HepG2 (cell line): ENCODE measurements around the gene CTBP1. TPM values are rescaled to one million over a fixed set of nuclear protein-coding genes. Genes with fewer than 3 reads are reported as not detected.

Experiments
- AGO1 ChIP-seq: fragments of 200-400 bp; formaldehyde crosslinking; IDR thresholded peaks from 2 replicates; pipeline ENCODE4 v1.6.1; 2017; ENCODE audit warnings: mild to moderate bottlenecking, low read depth, low read length, moderate library complexity; ENCODE audit not compliant: poor library complexity, severe bottlenecking
- CC2D1A ChIP-seq: sonication (generic); formaldehyde crosslinking; IDR thresholded peaks from 2 replicates; pipeline ENCODE4 v1.8.1; 2023; ENCODE audit warnings: mild to moderate bottlenecking, missing genetic modification reagents
- EHMT2 ChIP-seq: fragments of 200-600 bp; sonication (generic); IDR thresholded peaks from 2 replicates; pipeline ENCODE4 v1.7.0; 2017; ENCODE audit warnings: antibody characterized with exemption, low read depth, low read length, borderline replicate concordance
- HBP1 ChIP-seq: IDR thresholded peaks from 2 replicates; pipeline ENCODE4 v1.6.1; 2016; ENCODE audit warnings: low read depth, control low read depth
- MBD4 ChIP-seq: IDR thresholded peaks from 2 replicates; pipeline ENCODE4 v1.6.1; 2012; ENCODE audit warnings: low read length, inconsistent platforms, borderline replicate concordance
- PHF8 ChIP-seq: sonication (generic); formaldehyde crosslinking; IDR thresholded peaks from 2 replicates; pipeline ENCODE4 v1.5.0; 2020; ENCODE audit warnings: missing genetic modification reagents
- SAP130 ChIP-seq: IDR thresholded peaks from 2 replicates; pipeline ENCODE4 v1.6.1; 2016; ENCODE audit warnings: low read depth
- SKI ChIP-seq: fragments of 450-650 bp; IDR thresholded peaks from one replicate; pipeline ENCODE4 v1.6.1; 2018; ENCODE audit warnings: mild to moderate bottlenecking; ENCODE audit not compliant: partially characterized antibody
- TBP ChIP-seq: sonication (generic); formaldehyde crosslinking; IDR thresholded peaks from 2 replicates; pipeline ENCODE4 v1.5.0; 2020; ENCODE audit warnings: missing genetic modification reagents
- ZBTB14 ChIP-seq: sonication (generic); formaldehyde crosslinking; IDR thresholded peaks from 2 replicates; pipeline ENCODE4 v1.4.0; 2020; ENCODE audit warnings: missing genetic modification reagents
- ZBTB34 ChIP-seq: sonication (generic); formaldehyde crosslinking; IDR thresholded peaks from 2 replicates; pipeline ENCODE4 v1.8.0; 2022; ENCODE audit warnings: mild to moderate bottlenecking, missing genetic modification reagents
- ZMYM2 ChIP-seq: sonication (generic); formaldehyde crosslinking; IDR thresholded peaks from 2 replicates; pipeline ENCODE4 v1.8.0; 2022; ENCODE audit warnings: mild to moderate bottlenecking, missing genetic modification reagents
- ZNF124 ChIP-seq: sonication (generic); formaldehyde crosslinking; IDR thresholded peaks from 2 replicates; pipeline ENCODE4 v1.4.0; 2020; ENCODE audit warnings: missing genetic modification reagents
- ZNF138 ChIP-seq: sonication (generic); formaldehyde crosslinking; IDR thresholded peaks from 2 replicates; pipeline ENCODE4 v1.5.0; 2020; ENCODE audit warnings: mild to moderate bottlenecking, low read depth, missing genetic modification reagents
- ZNF549 ChIP-seq: sonication (generic); formaldehyde crosslinking; IDR thresholded peaks from 2 replicates; pipeline ENCODE4 v1.5.0; 2020; ENCODE audit warnings: missing genetic modification reagents
- ZNF776 ChIP-seq: sonication (generic); formaldehyde crosslinking; IDR thresholded peaks from 2 replicates; pipeline ENCODE4 v1.4.0; 2020; ENCODE audit warnings: mild to moderate bottlenecking, missing genetic modification reagents
- ZNF816 ChIP-seq: sonication (generic); formaldehyde crosslinking; IDR thresholded peaks from 2 replicates; pipeline ENCODE4 v1.8.0; 2022; ENCODE audit warnings: missing genetic modification reagents, mild to moderate bottlenecking, borderline replicate concordance
- polyA plus RNA-seq, 8 experiments: library from polyadenylated mRNA; depleted of rRNA in 3 of 8; stranded (reverse) in 7 of 8; unstranded in 1 of 8; fragments of >200 nt; fragmentation: Illumina TruSeq in 4 of 8; extraction: Trizol in 4 of 8; gene quantifications; 2 replicates each; pipeline versions ENCODE4 v1.2.1 to v1.2.3, GENCODE V29; 2011 to 2016; ENCODE audit warnings: low read depth in 4 of 8, missing spikeins in 1 of 8, mixed read lengths in 1 of 8; ENCODE audit not compliant: insufficient read depth in 1 of 8
- total RNA-seq, 5 experiments: library from RNA; depleted of rRNA; stranded (reverse); fragments of >200 nt; fragmentation: Illumina TruSeq; extraction: Trizol; gene quantifications; 2 replicates each; pipeline ENCODE4 v1.2.3, GENCODE V29; 2016; ENCODE audit warnings: low read depth in 1 of 5
- TF ChIP-seq, protein P1 (sequence below): sonication (generic); formaldehyde crosslinking; IDR thresholded peaks from 2 replicates; pipeline ENCODE4 v1.5.0; 2020; ENCODE audit warnings: mild to moderate bottlenecking, missing genetic modification reagents, borderline replicate concordance
- TF ChIP-seq, protein P2 (sequence below): sonication (generic); formaldehyde crosslinking; IDR thresholded peaks from 2 replicates; pipeline ENCODE4 v1.5.0; 2020; ENCODE audit warnings: missing genetic modification reagents, mild to moderate bottlenecking, borderline replicate concordance

CTBP1 gene
- total and polyA plus RNA-seq, 2 of the 13 experiments (the other 11 are each of a cell fraction or from before 2014, with no cell fraction given): 78.5 to 112 TPM

GRCh38 chr4:1248245-1249147 lies at the start of gene CTBP1 (continued):
- TF ChIP-seq ZNF776 (CRISPR knock-in tag) (no peak), CC2D1A (no peak), ZBTB14 (peak; percentile 90), TBP (no peak), ZMYM2 (CRISPR knock-in tag) (no peak), ZNF549 (CRISPR knock-in tag) (no peak), AGO1 (no peak), ZBTB34 (CRISPR knock-in tag) (no peak), MBD4 (no peak), ZNF138 (peak; percentile 61; the same call in 1 of the 2 replicates), ZNF124 (CRISPR knock-in tag) (no peak), HBP1 (CRISPR knock-in tag) (no peak), EHMT2 (no peak), SKI (peak; percentile 6), PHF8 (CRISPR knock-in tag) (peak; percentile 67), SAP130 (CRISPR knock-in tag) (peak; percentile 26; the same call in 1 of the 2 replicates), ZNF816 (CRISPR knock-in tag) (0 out of 2 replicates have a peak, but pooled peaks have one; percentile 34)
- TF ChIP-seq, protein P1, sequence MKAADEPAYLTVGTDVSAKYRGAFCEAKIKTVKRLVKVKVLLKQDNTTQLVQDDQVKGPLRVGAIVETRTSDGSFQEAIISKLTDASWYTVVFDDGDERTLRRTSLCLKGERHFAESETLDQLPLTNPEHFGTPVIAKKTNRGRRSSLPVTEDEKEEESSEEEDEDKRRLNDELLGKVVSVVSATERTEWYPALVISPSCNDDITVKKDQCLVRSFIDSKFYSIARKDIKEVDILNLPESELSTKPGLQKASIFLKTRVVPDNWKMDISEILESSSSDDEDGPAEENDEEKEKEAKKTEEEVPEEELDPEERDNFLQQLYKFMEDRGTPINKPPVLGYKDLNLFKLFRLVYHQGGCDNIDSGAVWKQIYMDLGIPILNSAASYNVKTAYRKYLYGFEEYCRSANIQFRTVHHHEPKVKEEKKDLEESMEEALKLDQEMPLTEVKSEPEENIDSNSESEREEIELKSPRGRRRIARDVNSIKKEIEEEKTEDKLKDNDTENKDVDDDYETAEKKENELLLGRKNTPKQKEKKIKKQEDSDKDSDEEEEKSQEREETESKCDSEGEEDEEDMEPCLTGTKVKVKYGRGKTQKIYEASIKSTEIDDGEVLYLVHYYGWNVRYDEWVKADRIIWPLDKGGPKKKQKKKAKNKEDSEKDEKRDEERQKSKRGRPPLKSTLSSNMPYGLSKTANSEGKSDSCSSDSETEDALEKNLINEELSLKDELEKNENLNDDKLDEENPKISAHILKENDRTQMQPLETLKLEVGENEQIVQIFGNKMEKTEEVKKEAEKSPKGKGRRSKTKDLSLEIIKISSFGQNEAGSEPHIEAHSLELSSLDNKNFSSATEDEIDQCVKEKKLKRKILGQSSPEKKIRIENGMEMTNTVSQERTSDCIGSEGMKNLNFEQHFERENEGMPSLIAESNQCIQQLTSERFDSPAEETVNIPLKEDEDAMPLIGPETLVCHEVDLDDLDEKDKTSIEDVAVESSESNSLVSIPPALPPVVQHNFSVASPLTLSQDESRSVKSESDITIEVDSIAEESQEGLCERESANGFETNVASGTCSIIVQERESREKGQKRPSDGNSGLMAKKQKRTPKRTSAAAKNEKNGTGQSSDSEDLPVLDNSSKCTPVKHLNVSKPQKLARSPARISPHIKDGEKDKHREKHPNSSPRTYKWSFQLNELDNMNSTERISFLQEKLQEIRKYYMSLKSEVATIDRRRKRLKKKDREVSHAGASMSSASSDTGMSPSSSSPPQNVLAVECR: peak; percentile 70; the same call in 1 of the 2 replicates
- TF ChIP-seq, protein P2, sequence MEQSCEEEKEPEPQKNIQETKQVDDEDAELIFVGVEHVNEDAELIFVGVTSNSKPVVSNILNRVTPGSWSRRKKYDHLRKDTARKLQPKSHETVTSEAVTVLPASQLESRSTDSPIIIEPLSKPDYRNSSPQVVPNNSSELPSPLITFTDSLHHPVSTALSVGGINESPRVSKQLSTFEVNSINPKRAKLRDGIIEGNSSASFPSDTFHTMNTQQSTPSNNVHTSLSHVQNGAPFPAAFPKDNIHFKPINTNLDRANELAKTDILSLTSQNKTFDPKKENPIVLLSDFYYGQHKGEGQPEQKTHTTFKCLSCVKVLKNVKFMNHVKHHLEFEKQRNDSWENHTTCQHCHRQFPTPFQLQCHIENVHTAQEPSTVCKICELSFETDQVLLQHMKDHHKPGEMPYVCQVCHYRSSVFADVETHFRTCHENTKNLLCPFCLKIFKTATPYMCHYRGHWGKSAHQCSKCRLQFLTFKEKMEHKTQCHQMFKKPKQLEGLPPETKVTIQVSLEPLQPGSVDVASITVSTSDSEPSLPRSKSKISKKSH (CRISPR knock-in tag): no peak
